ENCODE results near the gene OBP2A.

GRCh38 chr9:135563039-135563476, 17.1 kb downstream of the OBP2A start:
- no peak for TF ChIP-seq CTCF (IDR thresholded peaks at IDR 0.05)
- no peak for TF ChIP-seq EP300 (IDR thresholded peaks at IDR 0.05)
- TF ChIP-seq POLR2A (IDR thresholded peaks at IDR 0.05), result no peak

Measured in ovary (tissue), 3 donors.